ENCODE data around the gene ACTA1.
"Not testable (repeated sequence)": the region's sequence is repeated elsewhere in the genome, so short reads cannot be mapped to it uniquely, and the experiment has no call there.

Gene ACTA1

DNA sequence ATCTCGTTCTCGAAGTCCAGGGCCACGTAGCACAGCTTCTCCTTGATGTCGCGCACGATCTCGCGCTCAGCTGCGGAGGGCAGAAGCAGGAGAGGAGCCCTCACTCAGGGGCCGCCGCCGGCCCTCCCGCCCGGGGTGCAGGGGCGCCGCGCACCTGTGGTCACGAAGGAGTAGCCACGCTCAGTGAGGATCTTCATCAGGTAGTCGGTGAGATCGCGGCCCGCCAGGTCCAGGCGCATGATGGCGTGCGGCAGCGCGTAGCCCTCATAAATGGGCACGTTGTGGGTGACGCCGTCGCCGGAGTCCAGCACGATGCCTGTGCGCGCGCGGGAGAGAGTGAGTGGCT is 1.8 kb downstream of the ACTA1 start:
- FAIRE-seq (no peak), DNase-seq (ENCODE audit: insufficient read length, low spot score) (no peak)
- no peak for TF ChIP-seq SPI1 (IDR thresholded peaks at IDR 0.05; ENCODE audit: low read depth, low read length)
- no peak for TF ChIP-seq PAX5 (IDR thresholded peaks at IDR 0.05; ENCODE audit: insufficient read depth, low read length, severe bottlenecking)
- TF ChIP-seq TAF1 (IDR thresholded peaks at IDR 0.05; ENCODE audit: low read depth, low read length) = no peak
- no peak for TF ChIP-seq POLR2A (IDR thresholded peaks at IDR 0.05; ENCODE audit: low read depth, low read length)

DNA sequence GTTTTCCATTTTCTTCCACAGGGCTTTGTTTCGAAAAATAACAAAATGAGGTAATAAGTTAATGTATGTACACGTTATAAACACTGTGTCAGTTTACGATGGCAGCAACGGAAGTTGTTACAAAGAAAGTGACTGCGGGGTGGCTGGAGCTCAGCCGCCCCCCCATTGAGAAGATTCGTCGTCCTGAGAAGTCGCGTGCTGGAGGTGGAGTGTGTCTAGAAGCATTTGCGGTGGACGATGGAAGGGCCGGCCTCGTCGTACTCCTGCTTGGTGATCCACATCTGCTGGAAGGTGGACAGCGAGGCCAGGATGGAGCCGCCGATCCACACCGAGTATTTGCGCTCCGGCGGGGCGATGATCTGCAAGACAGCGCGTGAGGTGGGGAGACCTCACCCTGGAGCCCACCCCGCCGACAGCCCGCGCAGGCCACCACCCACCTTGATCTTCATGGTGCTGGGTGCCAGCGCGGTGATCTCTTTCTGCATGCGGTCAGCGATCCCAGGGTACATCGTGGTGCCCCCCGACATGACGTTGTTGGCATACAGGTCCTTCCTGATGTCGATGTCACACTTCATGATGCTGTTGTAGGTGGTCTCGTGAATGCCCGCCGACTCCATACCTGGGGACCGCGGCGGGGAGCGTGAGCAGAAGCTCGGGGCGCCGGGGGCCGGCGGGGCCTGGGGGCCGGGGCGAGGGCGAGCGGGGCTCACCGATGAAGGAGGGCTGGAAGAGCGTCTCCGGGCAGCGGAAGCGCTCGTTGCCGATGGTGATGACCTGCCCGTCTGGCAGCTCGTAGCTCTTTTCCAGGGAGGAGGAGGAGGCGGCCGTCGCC is 2.4 kb downstream of the ACTA1 start:
- no peak for FAIRE-seq
- no peak for TF ChIP-seq PAX5 (IDR thresholded peaks at IDR 0.05; ENCODE audit: insufficient read depth, low read length, severe bottlenecking)
- TF ChIP-seq POLR2AphosphoS5 (IDR thresholded peaks at IDR 0.05; ENCODE audit: low read depth, low read length) = no peak
- no peak for TF ChIP-seq SPI1 (IDR thresholded peaks at IDR 0.05; ENCODE audit: low read depth, low read length)
- no peak for TF ChIP-seq POU2F2 (IDR thresholded peaks at IDR 0.05; ENCODE audit: low read depth, low read length)
- TF ChIP-seq POLR2A (IDR thresholded peaks at IDR 0.05; ENCODE audit: low read depth, low read length) = no peak
- no peak for TF ChIP-seq TAF1 (IDR thresholded peaks at IDR 0.05; ENCODE audit: low read depth, low read length)
- DNase-seq (ENCODE audit: insufficient read length, low spot score) = no peak

DNA sequence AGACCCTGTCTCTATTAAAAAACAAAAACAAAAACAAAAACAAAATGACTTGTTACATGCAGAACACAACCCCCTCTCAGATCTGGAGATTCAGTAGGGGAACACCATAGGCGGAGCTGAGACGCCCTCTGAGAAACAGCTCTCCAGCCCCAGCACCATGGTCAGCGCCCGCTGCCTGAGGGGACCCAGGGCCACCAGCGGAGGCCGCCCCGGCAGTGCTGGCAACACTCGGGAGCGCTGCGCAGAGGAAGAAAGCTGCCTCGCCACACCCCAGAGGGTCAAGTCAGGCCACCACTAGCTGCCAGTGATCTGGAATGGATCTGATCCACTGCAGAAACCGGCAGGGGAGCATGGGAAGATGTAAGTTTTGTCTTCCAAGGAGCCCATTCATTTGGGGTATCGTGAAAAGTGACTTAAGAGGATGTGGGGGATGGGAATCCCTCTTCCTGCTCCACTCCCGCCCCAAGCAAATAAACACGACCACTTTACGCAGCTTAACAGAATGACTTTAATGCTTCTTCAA is 3.1 kb downstream of the ACTA1 start:
- FAIRE-seq (no peak), DNase-seq (ENCODE audit: insufficient read length, low spot score) (no peak)
- TF ChIP-seq TAF1 (IDR thresholded peaks at IDR 0.05; ENCODE audit: low read depth, low read length) (no peak), POU2F2 (IDR thresholded peaks at IDR 0.05; ENCODE audit: low read depth, low read length) (no peak), POLR2A (IDR thresholded peaks at IDR 0.05; ENCODE audit: low read depth, low read length) (no peak), PAX5 (IDR thresholded peaks at IDR 0.05; ENCODE audit: insufficient read depth, low read length, severe bottlenecking) (no peak), POLR2AphosphoS5 (IDR thresholded peaks at IDR 0.05; ENCODE audit: low read depth, low read length) (no peak), SPI1 (IDR thresholded peaks at IDR 0.05; ENCODE audit: low read depth, low read length) (no peak)

DNA sequence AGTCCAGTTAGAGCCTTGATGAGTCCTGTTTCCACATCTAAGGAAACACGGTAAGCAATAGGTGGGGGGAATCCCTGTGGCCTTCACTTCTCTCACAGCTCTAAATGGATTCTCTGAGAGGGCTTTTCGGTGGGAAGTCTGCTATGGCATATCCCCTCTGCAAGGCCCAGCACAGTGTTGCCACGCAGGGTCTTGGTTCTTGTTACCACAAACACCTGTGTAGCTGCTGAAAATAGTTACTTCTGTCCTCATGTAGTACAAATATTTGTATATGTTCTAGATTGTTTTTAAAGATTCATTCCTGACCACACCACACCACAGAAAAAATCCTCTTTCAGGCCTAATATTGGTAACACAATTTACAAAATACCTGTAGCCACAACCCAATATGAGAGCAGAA is 5.6 kb downstream of the ACTA1 start:
- FAIRE-seq (no peak), DNase-seq (ENCODE audit: insufficient read length, low spot score) (no peak)
- no peak for TF ChIP-seq POLR2A (IDR thresholded peaks at IDR 0.05; ENCODE audit: low read depth, low read length)
- TF ChIP-seq POU2F2 (IDR thresholded peaks at IDR 0.05; ENCODE audit: low read depth, low read length) = no peak
- TF ChIP-seq PAX5 (IDR thresholded peaks at IDR 0.05; ENCODE audit: insufficient read depth, low read length, severe bottlenecking) = no peak
- no peak for TF ChIP-seq SPI1 (IDR thresholded peaks at IDR 0.05; ENCODE audit: low read depth, low read length)
- no peak for TF ChIP-seq POLR2AphosphoS5 (IDR thresholded peaks at IDR 0.05; ENCODE audit: low read depth, low read length)
- TF ChIP-seq TAF1 (IDR thresholded peaks at IDR 0.05; ENCODE audit: low read depth, low read length) = no peak

DNA sequence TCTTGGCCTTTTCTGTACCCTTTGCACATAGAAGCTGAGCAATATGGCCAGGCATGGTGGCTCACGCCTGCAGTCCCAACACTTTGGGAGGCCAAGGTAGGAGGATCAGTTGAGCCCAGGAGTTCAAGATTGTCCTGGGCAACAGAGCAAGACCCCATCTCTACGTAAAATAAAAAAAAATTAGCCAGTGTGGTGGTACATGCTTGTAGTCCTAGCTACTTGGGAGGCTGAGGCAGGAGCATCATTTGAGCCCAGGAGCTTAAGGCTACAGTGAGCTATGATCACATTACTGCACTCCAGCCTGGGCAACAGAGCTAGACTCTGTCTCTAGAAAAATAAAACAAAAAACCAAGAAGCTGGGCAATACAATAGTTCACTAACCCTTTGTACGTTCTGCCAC is 6.3 kb downstream of the ACTA1 start:
- no peak for DNase-seq (ENCODE audit: insufficient read length, low spot score)
- no peak for TF ChIP-seq POU2F2 (IDR thresholded peaks at IDR 0.05; ENCODE audit: low read depth, low read length)
- TF ChIP-seq POLR2AphosphoS5 (IDR thresholded peaks at IDR 0.05; ENCODE audit: low read depth, low read length) = no peak
- TF ChIP-seq TAF1 (IDR thresholded peaks at IDR 0.05; ENCODE audit: low read depth, low read length) = no peak
- TF ChIP-seq SPI1 (IDR thresholded peaks at IDR 0.05; ENCODE audit: low read depth, low read length) = no peak
- no peak for TF ChIP-seq PAX5 (IDR thresholded peaks at IDR 0.05; ENCODE audit: insufficient read depth, low read length, severe bottlenecking)
- TF ChIP-seq POLR2A (IDR thresholded peaks at IDR 0.05; ENCODE audit: low read depth, low read length) = no peak
- no peak for FAIRE-seq

DNA sequence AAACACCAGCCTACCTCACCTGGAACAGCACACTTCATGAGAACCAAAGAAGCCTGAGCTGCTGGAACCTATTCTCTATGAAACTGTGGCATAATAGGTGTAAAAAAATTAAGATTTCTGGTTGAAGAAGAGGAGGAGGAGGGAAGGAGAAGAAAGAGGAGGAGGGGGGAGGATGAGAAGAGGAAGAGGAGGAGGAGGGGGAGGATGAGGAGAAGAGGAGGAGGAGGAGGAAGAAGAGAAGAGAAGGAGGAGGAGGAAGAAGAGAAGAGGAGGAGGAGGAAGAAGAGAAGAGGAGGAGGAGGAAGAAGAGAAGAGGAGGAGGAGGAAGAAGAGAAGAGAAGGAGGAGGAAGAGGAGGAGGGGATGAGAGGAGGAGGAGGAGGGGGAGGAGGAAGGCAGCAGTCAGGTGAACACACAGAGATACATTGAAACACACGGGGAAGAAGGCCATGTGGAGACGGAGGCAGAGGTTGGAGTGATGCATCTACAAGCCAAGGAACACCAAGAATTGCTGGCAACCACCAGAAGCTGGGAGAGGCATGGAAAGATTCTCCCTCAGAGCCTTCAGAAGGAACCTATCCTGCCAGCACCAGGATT is 8.2 kb downstream of the ACTA1 start:
- no peak for DNase-seq (ENCODE audit: insufficient read length, low spot score)
- no peak for TF ChIP-seq POLR2A (IDR thresholded peaks at IDR 0.05; ENCODE audit: low read depth, low read length)
- TF ChIP-seq SPI1 (IDR thresholded peaks at IDR 0.05; ENCODE audit: low read depth, low read length) = no peak
- no peak for TF ChIP-seq POU2F2 (IDR thresholded peaks at IDR 0.05; ENCODE audit: low read depth, low read length)
- no peak for TF ChIP-seq PAX5 (IDR thresholded peaks at IDR 0.05; ENCODE audit: insufficient read depth, low read length, severe bottlenecking)
- TF ChIP-seq POLR2AphosphoS5 (IDR thresholded peaks at IDR 0.05; ENCODE audit: low read depth, low read length) = no peak
- no peak for TF ChIP-seq TAF1 (IDR thresholded peaks at IDR 0.05; ENCODE audit: low read depth, low read length)
- no peak for FAIRE-seq

DNA sequence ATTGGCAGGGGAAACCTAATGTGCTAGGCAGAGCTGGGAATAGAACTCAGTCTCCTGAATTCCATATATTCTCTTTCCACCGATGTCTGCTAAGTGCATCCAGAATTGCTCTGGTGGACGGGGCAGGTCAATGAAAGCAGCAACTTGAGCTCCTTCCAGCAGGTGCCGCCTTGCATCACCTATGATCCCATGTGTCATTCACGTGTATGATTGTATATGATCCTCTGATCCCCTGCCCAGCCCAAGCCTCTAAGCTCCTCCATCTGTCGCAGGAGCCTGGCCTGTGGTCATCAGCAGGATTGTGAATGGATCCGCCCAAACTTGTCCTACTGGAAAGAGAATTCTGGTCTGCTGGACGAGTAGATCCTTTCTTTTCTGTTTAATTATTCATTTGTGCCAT is 13.1 kb downstream of the ACTA1 start:
- TF ChIP-seq SPI1 (IDR thresholded peaks at IDR 0.05; ENCODE audit: low read depth, low read length) (no peak), TAF1 (IDR thresholded peaks at IDR 0.05; ENCODE audit: low read depth, low read length) (no peak), PAX5 (IDR thresholded peaks at IDR 0.05; ENCODE audit: insufficient read depth, low read length, severe bottlenecking) (no peak), POLR2A (IDR thresholded peaks at IDR 0.05; ENCODE audit: low read depth, low read length) (no peak), POLR2AphosphoS5 (IDR thresholded peaks at IDR 0.05; ENCODE audit: low read depth, low read length) (no peak), POU2F2 (IDR thresholded peaks at IDR 0.05; ENCODE audit: low read depth, low read length) (no peak)
- no peak for FAIRE-seq
- no peak for DNase-seq (ENCODE audit: insufficient read length, low spot score)

DNA sequence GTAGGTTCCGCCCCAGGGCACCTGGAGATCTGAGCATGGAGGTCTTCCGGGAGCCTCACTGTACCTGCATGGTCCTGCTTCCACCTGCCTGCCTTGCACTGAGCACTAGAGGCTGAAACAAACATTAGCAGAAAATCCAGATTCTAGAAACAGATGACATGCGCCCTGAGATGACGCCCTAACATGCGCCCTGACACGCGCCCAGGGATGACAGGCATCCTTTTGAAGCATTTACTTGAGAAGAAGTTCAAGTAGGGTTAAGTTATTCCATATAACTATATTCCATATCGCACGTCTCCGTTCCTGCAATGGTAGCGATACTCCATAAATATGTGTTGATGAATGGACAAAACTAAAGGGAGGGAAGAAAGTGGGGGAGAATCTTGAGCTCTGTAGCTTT is 13.7 kb downstream of the ACTA1 start:
- FAIRE-seq = no peak
- TF ChIP-seq POU2F2 (IDR thresholded peaks at IDR 0.05; ENCODE audit: low read depth, low read length) = no peak
- TF ChIP-seq SPI1 (IDR thresholded peaks at IDR 0.05; ENCODE audit: low read depth, low read length) = no peak
- TF ChIP-seq TAF1 (IDR thresholded peaks at IDR 0.05; ENCODE audit: low read depth, low read length) = no peak
- no peak for TF ChIP-seq POLR2AphosphoS5 (IDR thresholded peaks at IDR 0.05; ENCODE audit: low read depth, low read length)
- no peak for TF ChIP-seq POLR2A (IDR thresholded peaks at IDR 0.05; ENCODE audit: low read depth, low read length)
- no peak for TF ChIP-seq PAX5 (IDR thresholded peaks at IDR 0.05; ENCODE audit: insufficient read depth, low read length, severe bottlenecking)
- no peak for DNase-seq (ENCODE audit: insufficient read length, low spot score)

DNA sequence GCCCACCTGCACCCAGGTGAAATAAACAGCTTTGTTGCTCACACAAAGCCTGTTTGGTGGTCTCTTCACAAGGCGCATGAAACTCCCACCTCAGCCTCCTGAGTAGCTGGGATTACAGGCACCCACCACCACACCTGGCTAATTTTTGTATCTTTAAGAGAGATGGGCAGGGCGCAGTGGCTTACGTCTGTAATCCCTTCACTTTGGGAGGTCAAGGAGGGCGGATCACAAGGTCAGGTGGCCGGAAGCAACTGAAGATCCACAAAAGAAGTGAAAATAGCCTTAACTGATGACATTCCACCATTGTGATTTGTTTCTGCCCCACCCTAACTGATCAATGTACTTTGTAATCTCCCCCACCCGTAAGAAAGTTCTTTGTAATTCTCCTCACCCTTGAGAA is 15.3 kb downstream of the ACTA1 start:
- FAIRE-seq; DNase-seq (ENCODE audit: insufficient read length, low spot score): not testable (repeated sequence)

DNA sequence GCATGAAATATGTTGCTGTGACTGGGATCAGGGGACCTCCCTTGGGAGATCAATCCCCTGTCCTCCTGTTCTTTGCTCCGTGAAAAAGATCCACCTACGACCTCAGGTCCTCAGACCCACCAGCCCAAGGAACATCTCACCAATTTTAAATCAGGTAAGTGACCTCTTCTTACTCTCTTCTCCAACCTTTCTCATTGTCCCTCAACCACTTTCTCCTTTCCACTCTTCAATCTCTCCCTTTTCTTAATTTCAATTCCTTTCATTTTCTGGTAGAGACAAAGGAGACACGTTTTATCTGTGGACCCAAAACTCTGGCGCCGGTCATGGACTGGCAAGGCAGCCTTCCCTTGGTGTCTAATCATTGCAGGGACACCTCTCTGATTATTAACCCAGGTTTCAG is 21.1 kb downstream of the ACTA1 start:
- FAIRE-seq; DNase-seq (ENCODE audit: insufficient read length, low spot score): not testable (repeated sequence)
